GM12872 (cell line): ENCODE results near the gene GTF3C4.

Experiments
- TF ChIP-seq, protein P1 (sequence below): IDR thresholded peaks from 3 replicates; pipeline ENCODE4 v1.5.1; 2011; ENCODE audit warnings: low read depth, mild to moderate bottlenecking, low read length, moderate library complexity; ENCODE audit not compliant: insufficient read depth

GTF3C4 gene, protein sequence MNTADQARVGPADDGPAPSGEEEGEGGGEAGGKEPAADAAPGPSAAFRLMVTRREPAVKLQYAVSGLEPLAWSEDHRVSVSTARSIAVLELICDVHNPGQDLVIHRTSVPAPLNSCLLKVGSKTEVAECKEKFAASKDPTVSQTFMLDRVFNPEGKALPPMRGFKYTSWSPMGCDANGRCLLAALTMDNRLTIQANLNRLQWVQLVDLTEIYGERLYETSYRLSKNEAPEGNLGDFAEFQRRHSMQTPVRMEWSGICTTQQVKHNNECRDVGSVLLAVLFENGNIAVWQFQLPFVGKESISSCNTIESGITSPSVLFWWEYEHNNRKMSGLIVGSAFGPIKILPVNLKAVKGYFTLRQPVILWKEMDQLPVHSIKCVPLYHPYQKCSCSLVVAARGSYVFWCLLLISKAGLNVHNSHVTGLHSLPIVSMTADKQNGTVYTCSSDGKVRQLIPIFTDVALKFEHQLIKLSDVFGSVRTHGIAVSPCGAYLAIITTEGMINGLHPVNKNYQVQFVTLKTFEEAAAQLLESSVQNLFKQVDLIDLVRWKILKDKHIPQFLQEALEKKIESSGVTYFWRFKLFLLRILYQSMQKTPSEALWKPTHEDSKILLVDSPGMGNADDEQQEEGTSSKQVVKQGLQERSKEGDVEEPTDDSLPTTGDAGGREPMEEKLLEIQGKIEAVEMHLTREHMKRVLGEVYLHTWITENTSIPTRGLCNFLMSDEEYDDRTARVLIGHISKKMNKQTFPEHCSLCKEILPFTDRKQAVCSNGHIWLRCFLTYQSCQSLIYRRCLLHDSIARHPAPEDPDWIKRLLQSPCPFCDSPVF

DNA sequence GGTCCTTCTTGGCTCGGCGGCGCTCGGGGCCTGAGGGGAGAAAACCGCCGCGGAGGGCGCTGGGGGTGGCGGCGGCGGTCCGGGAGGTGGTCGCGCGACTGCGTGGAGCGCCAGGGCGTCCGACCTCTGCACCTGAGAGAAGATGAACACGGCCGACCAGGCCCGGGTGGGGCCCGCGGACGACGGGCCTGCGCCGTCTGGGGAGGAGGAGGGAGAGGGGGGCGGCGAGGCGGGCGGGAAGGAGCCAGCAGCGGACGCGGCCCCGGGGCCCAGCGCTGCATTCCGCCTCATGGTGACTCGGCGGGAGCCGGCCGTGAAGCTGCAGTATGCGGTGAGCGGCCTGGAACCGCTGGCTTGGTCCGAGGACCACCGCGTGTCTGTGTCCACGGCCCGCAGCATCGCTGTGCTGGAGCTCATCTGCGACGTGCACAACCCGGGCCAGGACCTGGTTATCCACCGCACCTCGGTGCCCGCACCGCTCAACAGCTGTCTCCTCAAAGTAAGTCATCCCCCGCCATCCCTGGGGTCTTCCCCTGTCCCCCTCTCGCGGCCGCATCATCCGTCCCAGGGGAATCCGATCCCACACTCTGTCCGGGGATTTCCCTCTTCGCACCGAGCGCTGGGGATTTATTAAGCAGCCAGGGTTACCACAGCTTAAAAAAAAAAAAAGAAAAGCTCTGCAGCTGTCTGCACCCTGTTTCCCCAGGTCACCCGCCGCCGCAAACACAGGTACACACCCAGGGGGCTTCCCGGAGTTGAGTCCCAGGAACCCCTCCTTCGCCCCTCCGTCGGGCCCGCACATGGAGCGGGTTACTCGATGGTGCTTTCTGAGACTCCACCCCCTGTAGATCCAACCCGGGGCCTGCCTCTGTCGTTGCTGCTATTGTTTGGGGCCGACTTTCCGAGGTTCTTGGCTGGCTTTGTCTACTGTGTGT is at the start of gene GTF3C4:
Gene GTF3C4 (plus strand): TSS at position 8 of the 935 bp plus-strand sequence. CDS start 135 bp downstream, at position 143.
- TF ChIP-seq, protein P1, sequence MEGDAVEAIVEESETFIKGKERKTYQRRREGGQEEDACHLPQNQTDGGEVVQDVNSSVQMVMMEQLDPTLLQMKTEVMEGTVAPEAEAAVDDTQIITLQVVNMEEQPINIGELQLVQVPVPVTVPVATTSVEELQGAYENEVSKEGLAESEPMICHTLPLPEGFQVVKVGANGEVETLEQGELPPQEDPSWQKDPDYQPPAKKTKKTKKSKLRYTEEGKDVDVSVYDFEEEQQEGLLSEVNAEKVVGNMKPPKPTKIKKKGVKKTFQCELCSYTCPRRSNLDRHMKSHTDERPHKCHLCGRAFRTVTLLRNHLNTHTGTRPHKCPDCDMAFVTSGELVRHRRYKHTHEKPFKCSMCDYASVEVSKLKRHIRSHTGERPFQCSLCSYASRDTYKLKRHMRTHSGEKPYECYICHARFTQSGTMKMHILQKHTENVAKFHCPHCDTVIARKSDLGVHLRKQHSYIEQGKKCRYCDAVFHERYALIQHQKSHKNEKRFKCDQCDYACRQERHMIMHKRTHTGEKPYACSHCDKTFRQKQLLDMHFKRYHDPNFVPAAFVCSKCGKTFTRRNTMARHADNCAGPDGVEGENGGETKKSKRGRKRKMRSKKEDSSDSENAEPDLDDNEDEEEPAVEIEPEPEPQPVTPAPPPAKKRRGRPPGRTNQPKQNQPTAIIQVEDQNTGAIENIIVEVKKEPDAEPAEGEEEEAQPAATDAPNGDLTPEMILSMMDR = no peak

DNA sequence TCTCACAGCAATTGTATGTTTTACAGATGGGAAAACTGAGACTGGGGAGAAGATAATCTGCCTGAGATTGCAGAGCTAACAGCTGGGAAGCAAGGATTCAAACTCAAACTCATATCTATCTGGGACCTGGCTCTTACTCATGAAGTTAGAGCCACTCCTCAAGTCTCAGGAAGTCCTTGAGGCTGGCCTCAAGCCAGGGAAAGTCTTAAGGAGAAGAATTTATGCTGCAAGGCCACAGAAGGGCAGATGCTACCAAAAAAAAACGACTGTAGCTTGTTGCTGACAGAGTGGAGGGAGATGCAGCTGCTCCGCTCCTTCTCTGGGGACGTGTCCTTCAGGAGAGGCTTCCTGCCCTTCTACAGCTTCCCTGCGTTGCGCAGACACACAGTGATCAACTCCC is 48.1 kb upstream of the GTF3C4 start:
- TF ChIP-seq, protein P1 = no peak

DNA sequence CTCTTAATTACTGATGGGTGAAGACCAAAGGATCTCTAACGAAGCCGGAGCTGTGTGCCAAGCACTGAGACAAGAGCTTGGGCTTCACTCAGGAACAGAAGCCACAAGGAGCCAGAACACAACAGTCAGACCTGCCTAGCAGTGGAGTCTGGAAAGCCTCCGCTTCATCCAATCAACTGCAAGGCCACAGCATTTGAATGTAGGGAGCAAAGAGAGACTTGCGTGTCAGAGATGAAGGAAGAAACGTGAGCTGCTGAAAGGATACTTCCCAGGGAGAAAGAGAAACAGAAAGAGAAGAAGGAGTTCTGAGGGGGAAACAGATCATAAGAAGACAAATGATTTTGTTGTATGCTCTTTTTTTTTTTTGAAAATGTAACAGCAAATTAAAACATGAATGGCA is 44.0 kb upstream of the GTF3C4 start:
- TF ChIP-seq, protein P1 = no peak

DNA sequence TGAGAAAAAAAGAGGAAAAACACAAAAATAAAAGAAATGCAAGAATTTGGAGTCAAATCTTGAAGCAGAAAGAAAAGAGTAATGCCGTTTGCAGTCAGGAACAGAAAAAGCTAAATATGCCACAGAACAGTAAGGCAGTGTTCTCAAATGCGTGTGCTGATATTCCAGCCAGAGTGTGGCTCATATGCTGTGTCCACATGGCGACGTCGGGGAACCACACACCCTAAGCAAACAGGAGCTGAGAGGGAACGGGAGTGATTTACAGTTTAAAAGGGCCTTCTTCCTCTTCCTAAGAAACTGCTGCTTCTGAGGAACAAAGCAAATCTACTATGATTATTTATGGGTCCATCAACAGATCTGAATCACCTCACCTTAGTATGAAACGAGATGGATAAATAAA is 43.2 kb upstream of the GTF3C4 start:
- TF ChIP-seq, protein P1 = no peak

DNA sequence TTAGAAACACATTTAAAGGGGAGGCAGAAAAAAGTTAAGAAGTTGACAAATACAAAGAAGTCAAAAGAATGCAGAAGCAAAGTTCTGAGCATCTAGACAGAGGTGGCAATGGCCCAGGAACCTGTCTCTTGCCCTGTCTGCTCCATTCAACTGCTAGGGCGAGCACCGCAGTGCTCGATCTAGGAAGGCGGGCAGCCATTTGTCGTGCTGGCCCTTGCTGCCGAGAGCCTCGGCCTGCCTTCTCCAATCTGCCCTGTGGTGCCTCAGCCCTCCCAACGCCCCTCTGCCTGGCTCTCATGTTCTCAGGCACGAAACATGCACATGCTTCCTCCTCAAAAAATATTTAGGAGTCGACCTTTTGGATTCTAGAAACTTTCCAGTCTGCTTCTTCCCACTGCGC is 42.7 kb upstream of the GTF3C4 start:
- TF ChIP-seq, protein P1 = no peak

DNA sequence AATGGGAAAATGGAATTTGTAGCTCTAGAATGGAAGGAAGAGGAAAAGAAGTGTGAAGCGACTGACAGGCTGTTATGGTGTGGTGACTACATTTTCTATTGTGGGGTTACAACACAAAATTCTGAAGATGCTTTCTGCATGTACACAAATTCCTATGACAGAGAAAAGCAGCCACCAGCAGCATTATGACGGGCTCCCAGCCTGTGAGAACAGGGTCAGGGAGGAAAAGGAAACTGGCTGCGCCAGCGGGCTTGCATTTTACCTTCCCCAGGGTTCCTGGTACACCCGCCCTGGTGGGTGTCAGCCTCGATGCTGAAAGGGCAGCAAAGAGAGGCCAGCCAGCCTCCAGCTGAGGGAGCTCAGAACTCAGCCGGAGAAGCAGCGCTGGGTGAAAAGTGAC is 41.5 kb upstream of the GTF3C4 start:
- TF ChIP-seq, protein P1 = no peak
